DOHH2 (cell line): Measurements from ENCODE around the gene SRCAP.

Experiments
- EZH2phosphoT487 ChIP-seq: fragments of 200-600 bp; sonication (generic); IDR thresholded peaks from 2 replicates; pipeline ENCODE4 v1.6.1; 2017; ENCODE audit warnings: borderline replicate concordance, mild to moderate bottlenecking, antibody characterized with exemption, low read length, moderate library complexity, mixed read lengths
- TF ChIP-seq, protein P1 (sequence below): fragments of 200-600 bp; sonication (generic); IDR thresholded peaks from one replicate; pipeline ENCODE4 v1.5.1; 2014; ENCODE audit warnings: antibody characterized with exemption, mild to moderate bottlenecking, low read depth, low read length; ENCODE audit not compliant: poor library complexity, severe bottlenecking

DNA sequence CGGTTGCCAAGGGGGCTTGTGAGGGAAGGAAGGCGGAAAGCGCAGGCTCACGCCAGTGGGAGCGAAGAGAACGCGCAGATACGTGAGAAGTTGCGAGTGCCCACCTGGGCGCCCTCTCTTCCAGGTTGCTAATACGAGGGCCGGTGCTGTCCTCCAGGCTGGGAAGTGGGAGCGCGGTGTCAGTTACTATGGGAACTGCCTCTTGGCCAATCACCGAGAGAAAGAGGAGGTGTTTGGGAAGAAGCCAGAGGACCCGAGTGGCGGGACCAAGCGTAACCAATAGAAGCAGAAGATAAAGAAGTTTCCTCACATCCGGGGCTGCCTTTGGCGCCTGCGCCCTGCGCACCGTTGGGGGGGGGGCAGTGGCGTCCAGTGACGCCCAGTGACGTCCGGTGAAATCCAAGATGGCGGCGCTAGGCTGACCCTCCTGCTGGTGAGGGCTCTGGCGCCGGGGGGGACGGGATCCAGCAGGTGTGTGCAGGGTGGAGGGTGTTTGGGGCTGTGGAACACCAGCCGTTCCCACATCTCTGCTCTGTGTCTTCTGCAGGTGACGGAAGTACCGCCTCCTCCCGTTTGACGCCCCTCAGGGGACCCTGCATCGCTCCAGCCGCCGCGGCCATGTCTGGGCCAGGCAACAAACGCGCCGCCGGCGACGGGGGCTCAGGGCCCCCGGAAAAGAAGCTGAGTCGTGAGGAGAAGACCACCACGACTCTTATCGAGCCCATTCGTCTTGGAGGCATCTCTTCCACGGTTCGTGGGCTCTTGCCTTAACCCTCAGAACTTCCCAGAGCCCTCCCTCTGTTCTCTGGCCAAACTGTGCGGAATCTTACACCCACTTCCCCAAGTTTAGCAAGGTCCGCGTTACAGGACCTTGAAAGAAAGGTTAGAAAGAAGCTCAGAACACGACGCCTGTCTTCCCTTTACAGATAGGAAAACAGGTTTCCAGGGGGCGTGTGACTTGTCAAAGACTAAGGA, 63.2 kb downstream of the SRCAP start, which contains the start of the genes CFAP119 and RNF40:
- no peak for TF ChIP-seq EZH2phosphoT487
- TF ChIP-seq, protein P1, sequence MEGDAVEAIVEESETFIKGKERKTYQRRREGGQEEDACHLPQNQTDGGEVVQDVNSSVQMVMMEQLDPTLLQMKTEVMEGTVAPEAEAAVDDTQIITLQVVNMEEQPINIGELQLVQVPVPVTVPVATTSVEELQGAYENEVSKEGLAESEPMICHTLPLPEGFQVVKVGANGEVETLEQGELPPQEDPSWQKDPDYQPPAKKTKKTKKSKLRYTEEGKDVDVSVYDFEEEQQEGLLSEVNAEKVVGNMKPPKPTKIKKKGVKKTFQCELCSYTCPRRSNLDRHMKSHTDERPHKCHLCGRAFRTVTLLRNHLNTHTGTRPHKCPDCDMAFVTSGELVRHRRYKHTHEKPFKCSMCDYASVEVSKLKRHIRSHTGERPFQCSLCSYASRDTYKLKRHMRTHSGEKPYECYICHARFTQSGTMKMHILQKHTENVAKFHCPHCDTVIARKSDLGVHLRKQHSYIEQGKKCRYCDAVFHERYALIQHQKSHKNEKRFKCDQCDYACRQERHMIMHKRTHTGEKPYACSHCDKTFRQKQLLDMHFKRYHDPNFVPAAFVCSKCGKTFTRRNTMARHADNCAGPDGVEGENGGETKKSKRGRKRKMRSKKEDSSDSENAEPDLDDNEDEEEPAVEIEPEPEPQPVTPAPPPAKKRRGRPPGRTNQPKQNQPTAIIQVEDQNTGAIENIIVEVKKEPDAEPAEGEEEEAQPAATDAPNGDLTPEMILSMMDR, result no peak
